Measurements from ENCODE around the gene TMED8. TPM values are rescaled to one million over a fixed set of nuclear protein-coding genes. Genes with fewer than 3 reads are reported as not detected.

TMED8 gene
- total and polyA plus RNA-seq, 2 donors (not counting 1 experiment from before 2014, with no cell fraction given), result 13.1 to 43.8 TPM

DNA sequence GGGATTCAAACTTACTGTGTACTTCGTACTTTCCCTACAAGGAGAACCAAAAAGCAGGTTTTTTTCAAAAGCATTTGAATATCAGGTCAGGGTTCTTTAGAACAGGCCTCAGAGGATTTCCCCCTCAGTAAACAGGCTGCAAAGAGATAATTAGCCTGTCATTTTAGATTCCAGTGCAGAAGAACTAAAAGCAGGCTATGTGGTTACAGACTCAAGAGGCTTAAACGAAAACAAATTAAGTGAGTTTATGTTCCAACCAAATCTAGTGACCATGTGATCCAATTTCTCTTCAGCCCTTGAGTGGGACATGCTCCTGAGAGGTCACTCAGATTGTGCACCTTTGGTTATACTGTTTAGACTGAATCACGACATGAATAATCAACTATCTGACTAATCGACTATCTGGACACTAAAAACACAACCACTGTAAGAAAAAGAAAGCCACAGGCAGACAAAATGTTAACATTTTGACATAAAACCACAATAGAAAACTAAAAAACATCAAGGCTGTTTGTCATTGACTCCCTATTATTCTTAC is 4.5 kb downstream of the TMED8 start:
- CTCF ChIA-PET, result interaction anchor here (1.4 to 3.0 kb wide), 2 partner anchors 56 kb away, joined by 5 to 11 read pairs; no protein-coding TSS in a partner anchor
- no peaks in the 10 kb centered on the region for H3K27me3 ChIP-seq (replicated peaks in 1 of 4; ENCODE audit: control extremely low read depth in 1 of 4, control insufficient read depth in 3 of 4, insufficient read depth in 4 of 4, low read length in 3 of 4)
- peak overlapping the region; percentile 84 for H3K4me3 Mint-ChIP-seq
- peak overlapping the region; percentile 26 for H2AFZ ChIP-seq (ENCODE audit: insufficient read depth, low read depth, low read length, poor library complexity, severe bottlenecking)
- no peaks in the 10 kb centered on the region for H3K27me3 Mint-ChIP-seq
- H3K9me3 Mint-ChIP-seq (ENCODE audit: insufficient read depth), result no peaks in the 10 kb centered on the region
- peaks cover 52 to 54% of the 10 kb centered on the region in 2 donors for H3K4me1 ChIP-seq (ENCODE audit: control insufficient read depth in 2 of 2, insufficient read depth in 2 of 2, low read length in 2 of 2)
- peaks cover 71% of the 10 kb centered on the region for H3K4me1 Mint-ChIP-seq
- no peak for TF ChIP-seq CTCF (IDR thresholded peaks at IDR 0.05)
- no peak for TF ChIP-seq EZH2 (IDR thresholded peaks at IDR 0.05; ENCODE audit: borderline replicate concordance, insufficient read depth, low read depth, low read length, poor library complexity, severe bottlenecking)
- H3K4me2 ChIP-seq (replicated peaks; ENCODE audit: low read depth, low read length, poor library complexity, severe bottlenecking), result peak overlapping the region; percentile 85
- H3K9me3 ChIP-seq (ENCODE audit: control extremely low read depth in 1 of 3, control insufficient read depth in 2 of 3, insufficient read depth in 1 of 3, low read length in 2 of 3), result no peaks in the 10 kb centered on the region
- WGBS (ENCODE audit: insufficient coverage), result no CpG with 5 or more reads among the region's 4 CpGs
- DNase-seq, result peak; percentile 80
- intact Hi-C loops (cut with micrococcal nuclease), result loop anchor here (1.0 to 10.0 kb wide), 3 partner anchors 51 to 392 kb away; partner anchors contain the start of genes GSTZ1 and SNW1
- peak overlapping the region; percentile 70 to 86 for H3K27ac ChIP-seq (ENCODE audit: low read length in 2 of 2)
- H3K27ac Mint-ChIP-seq, result peak overlapping the region; percentile 94
- ATAC-seq (ENCODE audit: low read depth), result peak; percentile 41
- no peaks in the 10 kb centered on the region for H3K36me3 ChIP-seq (replicated peaks in 1 of 2; ENCODE audit: control extremely low read depth in 1 of 2, control insufficient read depth in 1 of 2, extremely low read depth in 1 of 2, insufficient read depth in 2 of 2, low read length in 1 of 2)
- peak overlapping the region; percentile 62 for H3K9ac ChIP-seq (ENCODE audit: low read length)
- H3K79me2 ChIP-seq (ENCODE audit: control insufficient read depth, insufficient read depth, low read length), result peaks cover 88% of the 10 kb centered on the region
- peak overlapping the region in 3 of 5 experiments; percentile 26 to 57 (median 40) for H3K4me3 ChIP-seq (ENCODE audit: control extremely low read depth in 1 of 5, extremely low read depth in 1 of 5, insufficient read depth in 1 of 5, low read depth in 2 of 5, low read length in 4 of 5)
- no peaks in the 10 kb centered on the region for H4K20me1 ChIP-seq (ENCODE audit: control insufficient read depth, insufficient read depth, low read length, poor library complexity, severe bottlenecking)
- POLR2A ChIA-PET, result interaction anchor here (0.7 to 2.0 kb wide), 2 partner anchors 51 to 56 kb away, joined by 4 to 8 read pairs; partner anchors contain the start of genes GSTZ1 and POMT2

GRCh38 chr14:77369285-77369684 is 7.6 kb downstream of the TMED8 start:
- ChIA-PET POLR2A (no interaction called here), CTCF (no interaction called here)
- peak overlapping the region; percentile 11 for H3K4me2 ChIP-seq (replicated peaks; ENCODE audit: low read depth, low read length, poor library complexity, severe bottlenecking)
- peaks cover 23% of the 10 kb centered on the region for H4K20me1 ChIP-seq (ENCODE audit: control insufficient read depth, insufficient read depth, low read length, poor library complexity, severe bottlenecking)
- H3K27ac Mint-ChIP-seq, result peak overlapping the region; percentile 39
- peak overlapping the region; percentile 14 for H3K4me3 Mint-ChIP-seq
- peaks cover 78% of the 10 kb centered on the region for H3K4me1 Mint-ChIP-seq
- H3K9me3 ChIP-seq (ENCODE audit: control extremely low read depth in 1 of 3, control insufficient read depth in 2 of 3, insufficient read depth in 1 of 3, low read length in 2 of 3), result no peaks in the 10 kb centered on the region
- no peaks in the 10 kb centered on the region for H3K9me3 Mint-ChIP-seq (ENCODE audit: insufficient read depth)
- peaks cover 41 to 44% of the 10 kb centered on the region in 2 donors for H3K4me1 ChIP-seq (ENCODE audit: control insufficient read depth in 2 of 2, insufficient read depth in 2 of 2, low read length in 2 of 2)
- TF ChIP-seq EZH2 (IDR thresholded peaks at IDR 0.05; ENCODE audit: borderline replicate concordance, insufficient read depth, low read depth, low read length, poor library complexity, severe bottlenecking) (no peak), CTCF (IDR thresholded peaks at IDR 0.05) (no peak)
- no peak overlapping the region for H2AFZ ChIP-seq (ENCODE audit: insufficient read depth, low read depth, low read length, poor library complexity, severe bottlenecking)
- intact Hi-C loops (cut with micrococcal nuclease), result no loop called here
- DNase-seq, result no peak
- no peak for ATAC-seq (ENCODE audit: low read depth)
- H3K9ac ChIP-seq (ENCODE audit: low read length), result no peak overlapping the region
- H3K27me3 Mint-ChIP-seq, result no peaks in the 10 kb centered on the region
- peak overlapping the region in 1 of 2 donors; percentile 14 for H3K27ac ChIP-seq (ENCODE audit: low read length in 2 of 2)
- H3K27me3 ChIP-seq (replicated peaks in 1 of 4; ENCODE audit: control extremely low read depth in 1 of 4, control insufficient read depth in 3 of 4, insufficient read depth in 4 of 4, low read length in 3 of 4), result no peaks in the 10 kb centered on the region
- peaks cover 89% of the 10 kb centered on the region for H3K79me2 ChIP-seq (ENCODE audit: control insufficient read depth, insufficient read depth, low read length)
- H3K4me3 ChIP-seq (ENCODE audit: control extremely low read depth in 1 of 5, extremely low read depth in 1 of 5, insufficient read depth in 1 of 5, low read depth in 2 of 5, low read length in 4 of 5), result no peak overlapping the region
- H3K36me3 ChIP-seq (replicated peaks in 1 of 2; ENCODE audit: control extremely low read depth in 1 of 2, control insufficient read depth in 1 of 2, extremely low read depth in 1 of 2, insufficient read depth in 2 of 2, low read length in 1 of 2), result peaks cover 0 to 11% of the 10 kb centered on the region in 2 experiments
- whole genome bisulfite sequencing (ENCODE audit: insufficient coverage), result 17% methylated on average over 1 of the region's 1 CpG

Data from B cell (primary cell).